LNCAP (cell line): ENCODE results near the gene SIGLEC6.

ENCODE experiments used
- TF ChIP-seq, protein P1 (sequence below): fragments of 450-650 bp; IDR thresholded peaks from 2 replicates; pipeline ENCODE4 v1.5.1; 2017; ENCODE audit warnings: mild to moderate bottlenecking

SIGLEC6 gene

DNA sequence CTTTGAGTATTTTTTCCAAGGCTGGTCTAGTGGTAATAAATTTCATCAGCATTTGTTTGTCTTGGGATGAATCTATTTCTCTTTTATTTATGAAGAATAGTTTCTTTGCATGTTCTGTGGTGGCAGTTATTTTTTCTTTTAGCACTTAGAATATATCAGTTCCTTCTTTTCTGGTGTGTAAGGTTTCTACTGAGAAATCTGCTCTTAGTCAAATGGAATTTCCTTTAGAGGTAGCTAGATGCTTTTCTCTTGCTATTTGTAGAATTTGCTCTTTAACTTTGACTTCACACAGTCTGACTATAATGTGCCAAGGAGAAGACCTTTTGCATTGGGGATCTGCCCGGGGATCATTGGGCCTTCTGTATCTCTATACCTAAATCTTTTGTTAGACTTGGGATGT lies 4.1 kb upstream of the SIGLEC6 start:
- TF ChIP-seq, protein P1, sequence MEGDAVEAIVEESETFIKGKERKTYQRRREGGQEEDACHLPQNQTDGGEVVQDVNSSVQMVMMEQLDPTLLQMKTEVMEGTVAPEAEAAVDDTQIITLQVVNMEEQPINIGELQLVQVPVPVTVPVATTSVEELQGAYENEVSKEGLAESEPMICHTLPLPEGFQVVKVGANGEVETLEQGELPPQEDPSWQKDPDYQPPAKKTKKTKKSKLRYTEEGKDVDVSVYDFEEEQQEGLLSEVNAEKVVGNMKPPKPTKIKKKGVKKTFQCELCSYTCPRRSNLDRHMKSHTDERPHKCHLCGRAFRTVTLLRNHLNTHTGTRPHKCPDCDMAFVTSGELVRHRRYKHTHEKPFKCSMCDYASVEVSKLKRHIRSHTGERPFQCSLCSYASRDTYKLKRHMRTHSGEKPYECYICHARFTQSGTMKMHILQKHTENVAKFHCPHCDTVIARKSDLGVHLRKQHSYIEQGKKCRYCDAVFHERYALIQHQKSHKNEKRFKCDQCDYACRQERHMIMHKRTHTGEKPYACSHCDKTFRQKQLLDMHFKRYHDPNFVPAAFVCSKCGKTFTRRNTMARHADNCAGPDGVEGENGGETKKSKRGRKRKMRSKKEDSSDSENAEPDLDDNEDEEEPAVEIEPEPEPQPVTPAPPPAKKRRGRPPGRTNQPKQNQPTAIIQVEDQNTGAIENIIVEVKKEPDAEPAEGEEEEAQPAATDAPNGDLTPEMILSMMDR = no peak

GRCh38 chr19:51530616-51531015 lies 854 bp downstream of the SIGLEC6 start:
- TF ChIP-seq, protein P1 = no peak

GRCh38 chr19:51529301-51529700 lies 2.2 kb downstream of the SIGLEC6 start:
- TF ChIP-seq, protein P1 = no peak

DNA sequence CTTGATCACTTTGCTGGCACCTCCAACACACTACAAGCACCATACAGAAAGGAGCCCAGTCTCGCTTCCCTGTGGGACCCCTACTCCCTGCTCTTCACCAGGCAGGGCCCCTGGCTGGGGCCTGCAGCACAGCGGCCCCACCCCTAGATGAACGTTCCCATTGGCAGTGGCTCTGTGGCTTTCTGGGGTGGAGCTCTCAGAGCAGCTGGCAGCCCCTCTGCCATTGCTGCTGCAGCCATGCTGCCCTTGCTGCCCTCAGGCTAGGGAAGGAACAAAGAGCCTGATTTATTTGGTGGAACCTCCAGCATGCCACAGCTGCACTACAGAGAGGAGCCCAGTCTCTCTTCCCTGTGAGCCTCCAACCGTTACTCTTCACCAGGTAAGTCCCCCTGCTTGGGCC lies 5.8 kb downstream of the SIGLEC6 start:
- TF ChIP-seq, protein P1 = no peak

DNA sequence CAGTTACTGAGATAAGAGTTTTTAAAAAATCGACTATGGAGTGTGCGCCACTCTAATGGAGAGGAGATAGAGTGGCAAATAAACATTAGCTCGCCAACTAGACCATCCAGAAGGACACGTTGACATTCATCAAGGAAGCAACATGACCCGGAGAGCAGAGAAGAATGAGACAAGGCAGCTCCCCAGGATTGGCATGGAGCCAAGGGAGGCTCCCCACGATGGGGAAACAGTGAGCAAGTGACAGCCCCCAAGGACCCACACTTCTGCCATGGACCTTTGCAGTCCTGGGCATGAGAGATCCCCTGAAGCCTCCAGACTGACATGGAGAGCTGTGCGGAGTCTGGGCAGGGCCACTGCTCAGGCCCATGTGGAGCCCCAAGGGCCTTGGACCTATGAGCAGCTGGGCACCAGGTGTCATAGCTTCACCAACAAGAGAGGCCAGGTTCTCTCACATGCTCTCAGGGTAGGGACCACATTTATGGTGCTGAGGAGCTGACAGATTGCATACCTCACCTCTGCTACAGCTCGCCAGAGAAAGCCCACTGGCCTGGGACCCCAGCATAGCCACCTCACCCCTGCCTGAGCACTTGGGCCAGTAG lies 6.7 kb downstream of the SIGLEC6 start:
- TF ChIP-seq, protein P1 = no peak

DNA sequence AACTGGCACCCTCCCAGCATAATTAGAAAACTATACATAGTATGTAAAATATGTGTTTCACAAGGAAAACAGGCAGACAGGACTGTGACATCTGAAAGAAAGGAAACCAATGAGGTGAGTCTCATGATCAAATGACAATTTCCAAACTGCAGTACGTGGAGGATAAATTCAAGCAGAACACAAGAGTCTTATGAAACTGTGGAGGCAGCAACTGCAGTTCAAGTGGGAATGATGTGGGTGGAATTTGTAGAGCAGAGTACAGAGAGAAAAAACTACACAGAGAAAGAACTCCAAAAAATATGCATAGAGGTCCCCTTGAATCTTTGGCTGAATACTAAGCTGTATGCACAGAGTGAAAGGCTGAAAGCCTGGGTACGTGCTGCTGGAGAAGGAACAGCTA lies 9.7 kb downstream of the SIGLEC6 start:
- TF ChIP-seq, protein P1 = no peak

DNA sequence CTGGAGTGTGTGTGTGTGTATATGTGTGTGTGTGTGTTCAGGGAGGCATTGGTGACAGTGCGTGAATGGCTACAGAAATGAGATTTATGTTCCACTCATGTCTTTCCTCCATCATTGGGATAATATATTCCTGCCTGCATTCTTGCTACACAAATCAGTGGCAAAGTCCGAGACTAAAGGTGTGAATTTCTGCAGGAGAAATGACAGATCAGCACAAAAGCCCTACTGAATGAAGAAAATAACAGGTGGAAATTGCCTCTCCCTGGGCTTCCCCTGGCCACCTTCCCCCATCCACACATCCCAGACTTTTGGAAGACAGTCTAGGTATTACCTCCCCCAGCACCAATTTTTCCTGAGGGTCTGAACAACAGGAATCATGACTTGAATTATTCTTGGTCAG lies 10.1 kb downstream of the SIGLEC6 start:
- TF ChIP-seq, protein P1 = no peak

DNA sequence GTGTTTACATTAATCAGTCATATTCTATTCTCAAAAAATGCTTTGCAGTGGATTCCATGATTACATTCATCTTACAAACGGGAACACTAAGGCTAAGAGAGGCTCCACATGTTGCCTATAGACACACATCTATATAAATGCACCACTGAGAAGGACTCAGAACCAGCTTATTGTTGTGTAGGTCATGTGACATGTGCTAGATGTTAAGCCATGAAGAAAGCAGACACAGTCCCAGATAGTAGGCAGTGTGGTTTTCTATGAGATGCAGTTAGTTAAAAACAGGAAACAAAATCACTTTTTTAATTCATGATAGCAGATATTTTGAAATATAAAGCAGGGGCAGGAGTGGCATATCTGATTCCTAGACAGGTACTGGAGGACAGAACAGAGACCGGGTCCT lies 10.7 kb downstream of the SIGLEC6 start:
- TF ChIP-seq, protein P1 = no peak
